ENCODE results near the gene CRYGN.

Gene CRYGN

DNA sequence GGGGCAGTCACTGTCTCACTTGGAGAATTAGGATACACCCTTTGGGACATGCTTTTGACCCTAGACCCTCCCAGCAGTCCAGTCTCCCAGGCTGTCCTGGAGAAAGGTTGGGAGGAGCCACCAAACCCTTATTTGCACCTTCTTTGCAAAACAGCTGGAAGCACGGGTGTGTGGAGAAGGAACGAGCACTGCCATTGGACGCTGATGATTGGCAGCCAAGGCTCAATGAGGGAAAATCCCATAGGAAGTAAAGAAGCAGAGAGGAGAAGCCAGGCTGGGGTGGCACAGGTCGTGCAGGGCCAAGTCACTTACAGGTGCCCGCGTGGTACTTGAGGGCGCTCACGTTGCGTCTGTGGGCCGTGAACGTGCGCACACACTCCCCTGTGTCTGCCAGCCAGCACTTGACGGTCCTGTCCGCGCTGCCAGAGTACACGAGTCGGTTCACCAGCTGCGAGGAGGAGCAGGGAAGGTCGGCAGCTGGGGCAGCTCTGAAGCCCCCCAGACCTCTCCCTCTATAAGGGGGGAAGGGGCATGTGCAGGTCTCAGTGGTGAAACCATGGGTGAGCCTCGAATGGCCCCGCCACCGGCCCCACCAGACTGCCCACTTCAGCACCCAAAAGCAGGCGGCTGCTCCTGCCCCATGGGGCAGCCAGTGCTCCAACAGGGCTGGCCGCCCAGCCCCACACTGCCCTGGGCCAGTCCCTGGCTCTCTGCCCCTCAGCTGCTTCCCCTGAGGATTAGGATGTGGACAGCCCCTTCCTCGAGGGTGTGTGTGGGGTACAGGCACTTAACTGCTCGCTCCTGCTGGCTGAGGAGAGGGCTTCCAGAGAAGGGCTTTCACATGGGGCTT lies 54.9 kb downstream of the CRYGN start:
- Histone ChIP-seq H3K9ac (ENCODE audit: low read depth, low read length) (no peak overlapping the region), H3K4me1 (ENCODE audit: insufficient read depth, low read length) (no peaks in the 10 kb centered on the region)

DNA sequence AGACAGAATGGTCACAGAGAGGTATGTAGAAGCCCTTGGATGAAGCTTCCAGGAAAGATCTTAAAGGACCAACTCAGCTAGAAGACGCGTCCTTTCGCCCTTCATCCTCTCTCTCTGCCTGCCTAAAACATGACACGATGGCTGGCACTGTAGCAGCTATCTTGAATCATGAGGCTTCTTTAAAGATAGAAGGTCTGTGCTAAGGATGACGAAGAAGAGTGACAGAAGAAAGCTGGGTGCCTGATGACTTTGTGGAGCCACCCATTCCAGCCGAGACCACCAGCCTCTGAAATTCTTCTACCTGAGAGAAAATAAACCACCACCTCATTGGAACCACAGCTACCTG lies 55.6 kb downstream of the CRYGN start:
- H3K9ac ChIP-seq (ENCODE audit: low read depth, low read length) = no peak overlapping the region
- no peaks in the 10 kb centered on the region for H3K4me1 ChIP-seq (ENCODE audit: insufficient read depth, low read length)
- no peaks in the 10 kb centered on the region for H3K36me3 ChIP-seq (ENCODE audit: insufficient read depth, low read length)
- H3K9me3 ChIP-seq (ENCODE audit: control insufficient read depth, insufficient read depth, low read length) = no peaks in the 10 kb centered on the region

More for the DNA sequence above, 54.9 kb downstream of the CRYGN start:
- Histone ChIP-seq H3K36me3 (ENCODE audit: insufficient read depth, low read length) (no peaks in the 10 kb centered on the region), H3K9me3 (ENCODE audit: control insufficient read depth, insufficient read depth, low read length) (no peaks in the 10 kb centered on the region)

- Histone ChIP-seq H3K9ac (ENCODE audit: low read depth, low read length) (no peak overlapping the region), H3K4me1 (ENCODE audit: insufficient read depth, low read length) (no peaks in the 10 kb centered on the region)
Measured at GRCh38 chr7:151383638-151384351, 56.1 kb downstream of the CRYGN start.

GRCh38 chr7:151382079-151382885 lies 57.7 kb downstream of the CRYGN start:
- Histone ChIP-seq H3K36me3 (ENCODE audit: insufficient read depth, low read length) (no peaks in the 10 kb centered on the region), H3K9ac (ENCODE audit: low read depth, low read length) (peak overlapping the region; percentile 26; the same call in 1 of the 2 replicates), H3K9me3 (ENCODE audit: control insufficient read depth, insufficient read depth, low read length) (no peaks in the 10 kb centered on the region), H3K4me1 (ENCODE audit: insufficient read depth, low read length) (no peaks in the 10 kb centered on the region)

More at GRCh38 chr7:151383638-151384351, 56.1 kb downstream of the CRYGN start:
- no peaks in the 10 kb centered on the region for H3K9me3 ChIP-seq (ENCODE audit: control insufficient read depth, insufficient read depth, low read length)
- no peaks in the 10 kb centered on the region for H3K36me3 ChIP-seq (ENCODE audit: insufficient read depth, low read length)

DNA sequence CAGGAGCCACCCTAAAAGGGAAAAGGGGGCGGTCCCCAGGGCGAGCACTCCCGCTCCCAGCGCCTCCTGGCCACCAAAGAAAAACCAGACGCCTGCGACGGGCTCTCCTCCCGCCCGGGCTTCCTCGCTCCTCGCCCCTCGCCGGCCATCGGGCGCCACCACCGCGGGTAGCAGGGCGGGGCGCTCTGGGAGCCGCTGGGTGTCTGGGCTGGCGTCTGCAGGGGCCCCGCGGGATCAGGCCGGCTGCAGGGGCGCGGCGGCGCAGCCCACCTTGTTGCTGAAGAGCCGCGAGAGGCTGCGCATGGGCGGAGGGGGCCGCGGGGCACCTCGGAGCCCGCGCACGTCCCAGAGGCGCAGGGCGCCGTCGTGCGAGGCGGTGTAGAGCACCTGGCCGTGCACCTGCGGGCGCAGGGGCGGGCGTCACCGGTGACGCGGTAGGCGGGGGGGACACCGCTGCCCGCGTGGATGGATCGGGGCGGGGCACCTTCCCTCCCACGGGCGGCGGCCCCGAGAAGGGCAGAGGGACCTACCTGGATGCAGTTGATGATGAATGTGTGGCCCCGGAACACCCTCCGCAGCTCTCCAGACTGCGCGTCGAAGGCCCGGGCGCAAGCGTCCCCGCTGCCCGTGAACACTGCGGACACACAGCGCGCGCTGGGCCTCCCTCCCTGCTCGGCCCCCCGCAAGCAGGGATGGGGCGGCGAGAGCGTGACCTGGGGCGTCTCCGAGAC lies 58.4 kb downstream of the CRYGN start:
- peak overlapping the region; percentile 26; the same call in 1 of the 2 replicates for H3K9ac ChIP-seq (ENCODE audit: low read depth, low read length)

GRCh38 chr7:151381098-151381347 lies 58.9 kb downstream of the CRYGN start:
- peak overlapping the region; percentile 26; the same call in 1 of the 2 replicates for H3K9ac ChIP-seq (ENCODE audit: low read depth, low read length)

More for the DNA sequence above, 58.4 kb downstream of the CRYGN start:
- no peaks in the 10 kb centered on the region for H3K9me3 ChIP-seq (ENCODE audit: control insufficient read depth, insufficient read depth, low read length)
- no peaks in the 10 kb centered on the region for H3K4me1 ChIP-seq (ENCODE audit: insufficient read depth, low read length)
- H3K36me3 ChIP-seq (ENCODE audit: insufficient read depth, low read length) = no peaks in the 10 kb centered on the region

DNA sequence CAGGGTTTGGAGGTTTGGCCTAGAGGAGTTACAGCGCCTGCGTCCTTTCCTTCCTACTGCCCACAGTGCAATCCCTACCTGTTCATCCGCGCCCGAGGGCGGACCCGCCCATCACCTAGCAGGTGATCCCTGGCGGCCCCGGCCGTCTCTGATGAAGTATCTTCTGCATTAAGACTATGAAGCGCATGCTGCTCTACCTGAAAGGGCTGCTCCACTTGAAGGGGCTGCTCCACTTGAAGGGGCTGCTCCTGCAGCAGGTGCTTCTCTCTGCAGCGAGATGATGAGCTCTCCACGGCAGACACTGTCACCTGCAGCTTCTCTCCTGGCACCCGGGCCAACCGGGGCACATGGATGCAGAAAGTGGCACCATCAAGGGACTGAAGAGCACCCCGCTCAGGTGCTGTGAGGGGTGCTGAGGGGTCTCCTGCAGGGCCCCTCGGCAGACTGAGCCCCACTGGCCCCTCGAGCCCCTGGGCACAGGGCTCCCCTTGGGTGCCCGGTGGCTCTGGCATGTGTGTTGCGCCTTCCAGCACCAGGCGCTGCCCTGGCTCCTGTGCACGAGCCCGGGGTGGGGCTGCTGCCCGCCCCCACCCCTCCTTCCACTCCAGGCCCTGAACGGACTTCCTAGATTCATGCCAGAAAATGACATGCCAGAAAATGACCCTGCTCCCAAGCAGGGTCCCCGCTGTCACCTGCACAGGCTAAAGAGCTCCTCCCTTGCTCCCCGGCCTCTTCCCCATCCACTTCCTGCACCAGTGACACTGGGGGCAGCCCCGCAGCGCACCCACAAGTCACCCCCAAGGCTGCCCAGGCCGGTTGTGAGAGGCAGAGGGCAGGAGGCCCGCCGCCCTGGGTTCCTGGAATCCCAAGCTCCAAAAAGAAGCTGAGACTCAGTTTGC lies 59.5 kb downstream of the CRYGN start:
- H3K4me1 ChIP-seq (ENCODE audit: insufficient read depth, low read length) = no peaks in the 10 kb centered on the region
- no peaks in the 10 kb centered on the region for H3K36me3 ChIP-seq (ENCODE audit: insufficient read depth, low read length)
- H3K9me3 ChIP-seq (ENCODE audit: control insufficient read depth, insufficient read depth, low read length) = no peaks in the 10 kb centered on the region
- H3K9ac ChIP-seq (ENCODE audit: low read depth, low read length) = no peak overlapping the region

More at GRCh38 chr7:151381098-151381347, 58.9 kb downstream of the CRYGN start:
- Histone ChIP-seq H3K4me1 (ENCODE audit: insufficient read depth, low read length) (no peaks in the 10 kb centered on the region), H3K36me3 (ENCODE audit: insufficient read depth, low read length) (no peaks in the 10 kb centered on the region), H3K9me3 (ENCODE audit: control insufficient read depth, insufficient read depth, low read length) (no peaks in the 10 kb centered on the region)

GRCh38 chr7:151379534-151380198 lies 60.3 kb downstream of the CRYGN start:
- Histone ChIP-seq H3K4me1 (ENCODE audit: insufficient read depth, low read length) (no peaks in the 10 kb centered on the region), H3K36me3 (ENCODE audit: insufficient read depth, low read length) (no peaks in the 10 kb centered on the region), H3K9ac (ENCODE audit: low read depth, low read length) (no peak overlapping the region), H3K9me3 (ENCODE audit: control insufficient read depth, insufficient read depth, low read length) (no peaks in the 10 kb centered on the region)

DNA sequence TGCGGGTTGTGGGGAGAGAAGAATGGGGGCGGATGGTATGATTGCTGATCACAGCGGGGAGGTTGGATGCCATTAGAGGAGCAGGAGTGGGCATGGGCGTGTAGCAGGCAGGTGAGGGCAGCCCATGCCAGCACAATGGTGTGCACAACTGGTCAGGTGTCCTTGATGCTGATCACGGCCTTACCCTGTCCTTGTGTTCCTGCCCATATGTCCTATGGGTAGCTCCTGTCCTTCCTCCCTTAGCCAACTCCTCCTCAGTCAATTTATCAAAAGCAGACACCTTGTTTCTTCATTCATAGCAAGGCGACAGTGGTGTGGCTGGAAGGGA lies 60.8 kb downstream of the CRYGN start:
- no peak overlapping the region for H3K9ac ChIP-seq (ENCODE audit: low read depth, low read length)
- no peaks in the 10 kb centered on the region for H3K9me3 ChIP-seq (ENCODE audit: control insufficient read depth, insufficient read depth, low read length)
- H3K36me3 ChIP-seq (ENCODE audit: insufficient read depth, low read length) = no peaks in the 10 kb centered on the region
- no peaks in the 10 kb centered on the region for H3K4me1 ChIP-seq (ENCODE audit: insufficient read depth, low read length)

Data from ES-I3 (cell line).